ENCODE data around the gene UBQLN2. TPM values are rescaled to one million over a fixed set of nuclear protein-coding genes. Genes with fewer than 3 reads are reported as not detected.
"Not testable (repeated sequence)": the region's sequence is repeated elsewhere in the genome, so short reads cannot be mapped to it uniquely, and the experiment has no call there.

Gene UBQLN2
- total RNA-seq, result 11.6 TPM

DNA sequence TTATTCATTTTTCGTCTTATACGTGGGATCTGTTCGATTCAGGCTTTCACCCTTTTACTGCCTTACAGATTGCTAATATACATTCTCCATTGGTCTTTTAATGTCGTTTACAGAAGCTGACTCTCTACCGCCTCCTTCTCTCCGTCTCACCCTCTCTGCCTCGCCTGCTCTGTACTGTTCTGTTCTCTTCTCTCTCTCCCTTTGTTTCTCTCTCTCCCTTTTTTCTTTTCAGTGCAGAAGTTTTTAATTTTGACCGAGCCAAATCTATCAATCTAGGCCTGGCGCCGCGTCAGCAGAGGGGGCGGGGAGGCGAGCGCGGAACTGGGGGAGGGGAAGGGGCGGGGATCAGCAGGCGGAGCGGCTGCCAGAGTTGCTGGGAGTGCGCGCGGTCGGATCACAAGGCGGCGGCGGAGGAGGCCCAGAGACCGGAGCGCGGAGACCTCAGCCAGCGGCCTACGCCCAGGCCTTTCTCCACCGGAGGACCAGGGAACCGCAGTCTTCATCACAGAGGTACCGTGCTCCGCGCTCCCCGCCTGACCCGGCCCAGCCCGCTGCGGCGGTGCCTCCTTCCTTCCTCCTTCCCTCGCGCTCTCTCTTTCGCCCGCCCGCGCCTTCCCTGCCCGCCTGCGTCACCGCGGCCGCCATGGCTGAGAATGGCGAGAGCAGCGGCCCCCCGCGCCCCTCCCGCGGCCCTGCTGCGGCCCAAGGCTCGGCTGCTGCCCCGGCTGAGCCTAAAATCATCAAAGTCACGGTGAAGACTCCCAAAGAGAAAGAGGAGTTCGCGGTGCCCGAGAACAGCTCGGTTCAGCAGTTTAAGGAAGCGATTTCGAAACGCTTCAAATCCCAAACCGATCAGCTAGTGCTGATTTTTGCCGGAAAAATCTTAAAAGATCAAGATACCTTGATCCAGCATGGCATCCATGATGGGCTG is at the start of gene UBQLN2:
Gene UBQLN2 (plus strand): TSS at position 397 of the 931 bp plus-strand sequence. CDS start 247 bp downstream, at position 644.
- peak; percentile 84 for DNase-seq (ENCODE audit: low spot score)
- peak; percentile 95 for ATAC-seq

- ATAC-seq (no peak), DNase-seq (ENCODE audit: low spot score) (no peak)
Observed at GRCh38 chrX:56519642-56520041, 43.8 kb upstream of the UBQLN2 start.

DNA sequence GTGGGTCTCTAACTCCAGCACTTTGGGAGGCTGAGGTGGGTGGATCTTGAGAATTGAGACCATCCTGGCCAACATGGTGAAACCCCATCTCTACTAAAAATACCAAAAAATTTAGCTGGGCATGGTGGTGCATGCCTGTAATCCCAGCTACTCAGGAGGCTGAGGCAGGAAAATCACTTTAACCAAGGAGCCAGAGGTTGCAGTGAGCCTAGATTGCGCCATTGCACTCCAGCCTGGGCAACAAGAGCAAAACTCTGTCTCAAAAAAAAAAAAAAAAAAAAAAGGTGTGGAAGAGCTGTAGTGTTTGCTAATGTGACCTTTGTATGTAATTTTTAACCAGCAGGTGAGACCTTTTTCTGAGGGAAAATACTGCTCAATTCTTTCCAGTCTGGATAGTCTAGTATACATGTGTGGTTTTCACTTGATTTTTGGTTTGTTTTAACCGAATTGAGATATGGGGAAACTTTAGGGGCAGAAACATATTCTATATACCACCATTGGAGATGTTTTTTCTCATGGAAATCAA is 33.9 kb upstream of the UBQLN2 start:
- ATAC-seq, result peak; percentile 87
- DNase-seq (ENCODE audit: low spot score), result peak; percentile 49

DNA sequence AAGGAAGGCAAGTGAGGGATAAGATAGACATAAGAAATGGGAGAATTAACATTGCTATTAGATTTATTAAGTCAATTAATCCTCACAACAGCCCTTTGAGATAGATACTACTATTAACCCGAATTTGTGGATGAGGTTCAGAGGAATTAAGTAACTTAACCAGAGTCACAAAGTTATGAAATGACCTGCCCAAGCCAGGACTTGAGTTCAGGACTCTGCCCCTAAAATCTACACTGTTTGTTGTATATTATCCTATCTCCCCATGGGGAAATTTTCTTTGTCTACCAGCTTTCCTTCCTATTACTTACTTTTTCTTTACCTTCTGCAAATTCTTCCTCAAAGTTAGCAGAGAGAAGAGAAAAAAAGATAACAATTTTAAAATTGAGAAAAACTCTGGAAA is 33.4 kb upstream of the UBQLN2 start:
- no peak for DNase-seq (ENCODE audit: low spot score)
- peak; percentile 69 for ATAC-seq

DNA sequence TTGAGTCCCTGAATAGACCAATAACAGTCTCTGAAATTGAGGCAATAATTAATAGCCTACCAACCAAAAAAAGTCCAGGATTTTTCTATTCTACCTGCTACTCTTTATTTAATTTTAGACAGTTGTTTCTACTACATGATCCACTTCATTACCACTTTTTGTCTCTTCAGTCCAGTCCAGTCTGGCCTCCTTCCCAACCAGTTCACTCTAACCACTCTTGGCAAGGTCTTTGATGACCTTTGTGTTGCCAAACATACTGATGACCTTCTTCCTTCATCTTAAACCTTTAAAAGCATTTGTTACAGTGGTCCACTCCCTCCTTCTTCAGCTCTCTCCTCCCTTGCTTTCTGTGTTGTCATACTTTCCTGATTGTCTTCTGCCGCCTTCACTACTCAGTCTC is 12.8 kb upstream of the UBQLN2 start:
- ATAC-seq, result peak; percentile 76
- peak; percentile 42 for DNase-seq (ENCODE audit: low spot score)

GRCh38 chrX:56554870-56555269 is 8.6 kb upstream of the UBQLN2 start:
- DNase-seq (ENCODE audit: low spot score) (peak; percentile 47), ATAC-seq (peak; percentile 91)

DNA sequence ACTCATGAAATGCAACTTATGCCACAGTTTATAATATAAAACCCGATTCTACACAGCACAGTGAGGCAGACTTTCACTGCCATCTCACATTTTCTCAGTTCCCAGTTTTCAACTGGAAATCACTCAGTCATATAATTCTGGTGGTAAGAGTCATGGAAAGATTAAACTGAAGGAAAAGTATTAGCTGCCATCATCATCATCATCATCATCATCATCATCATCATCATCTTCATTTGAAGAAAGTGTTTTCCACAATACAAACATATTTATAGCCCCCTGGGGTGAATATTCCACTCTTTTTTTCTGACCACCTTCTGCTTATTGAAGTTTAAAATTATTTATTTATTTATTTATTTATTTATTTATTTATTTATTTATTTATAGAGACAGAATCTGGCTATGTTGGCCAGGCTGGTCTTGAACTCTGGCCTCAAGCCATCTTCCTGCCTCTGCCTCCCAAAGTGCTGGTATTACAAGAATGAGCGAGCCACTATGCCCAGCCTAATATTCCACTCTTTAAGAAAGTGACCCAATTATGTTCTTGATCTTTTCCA is 6.0 kb upstream of the UBQLN2 start:
- ATAC-seq (no peak), DNase-seq (ENCODE audit: low spot score) (no peak)

GRCh38 chrX:56564164-56564885 is 898 bp downstream of the UBQLN2 start:
- ATAC-seq, result peak; percentile 38
- peak; percentile 45 for DNase-seq (ENCODE audit: low spot score)

GRCh38 chrX:56564921-56565840 is 1.8 kb downstream of the UBQLN2 start:
- ATAC-seq (no peak), DNase-seq (ENCODE audit: low spot score) (no peak)

GRCh38 chrX:56569378-56570057 is 6.1 kb downstream of the UBQLN2 start:
- DNase-seq (ENCODE audit: low spot score) (no peak), ATAC-seq (no peak)

DNA sequence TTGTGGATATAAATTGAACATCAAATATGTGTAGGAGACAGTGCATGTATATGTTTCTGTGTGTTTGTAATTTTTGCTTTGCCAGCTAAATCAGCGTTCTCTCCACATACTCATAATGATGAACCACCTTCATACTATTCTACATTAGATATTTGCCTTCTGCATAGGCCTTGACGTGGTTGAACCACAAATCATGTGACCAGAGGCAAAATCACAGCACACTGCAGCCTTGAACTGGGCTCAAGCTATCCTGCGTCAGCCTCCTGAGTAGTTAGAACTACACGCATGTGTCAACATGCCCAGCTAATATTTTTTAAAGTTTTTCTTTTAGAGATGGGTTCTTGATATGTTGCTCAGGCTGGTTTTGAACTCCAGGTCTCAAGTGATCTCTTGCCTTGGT is 9.5 kb downstream of the UBQLN2 start:
- no peak for ATAC-seq
- no peak for DNase-seq (ENCODE audit: low spot score)

- no peak for ATAC-seq
- DNase-seq (ENCODE audit: low spot score), result no peak
Observed at GRCh38 chrX:56574861-56575260, 11.4 kb downstream of the UBQLN2 start.

DNA sequence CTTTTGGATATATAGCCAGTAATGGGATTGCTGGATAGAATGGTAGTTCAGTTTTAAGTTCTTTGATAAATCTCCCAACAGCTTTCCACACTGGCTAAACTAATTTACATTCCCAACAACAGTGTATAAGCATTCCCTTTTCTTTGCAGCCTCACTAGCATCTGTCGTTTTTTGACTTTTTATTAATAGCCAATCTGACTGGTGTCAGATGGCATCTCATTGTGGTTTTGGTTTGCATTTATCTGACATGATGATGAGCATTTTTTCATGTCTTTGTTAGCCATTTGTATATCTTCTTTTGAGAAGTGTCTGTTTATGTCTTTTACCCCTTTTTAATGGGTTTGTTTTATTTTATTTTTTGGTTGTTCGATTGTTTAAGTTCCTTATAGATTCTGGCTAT is 13.3 kb downstream of the UBQLN2 start:
- no peak for ATAC-seq
- DNase-seq (ENCODE audit: low spot score), result no peak

- ATAC-seq, result no peak
- DNase-seq (ENCODE audit: low spot score), result no peak
Observed at GRCh38 chrX:56588397-56589188, 25.2 kb downstream of the UBQLN2 start.

GRCh38 chrX:56591830-56592229 is 28.4 kb downstream of the UBQLN2 start:
- DNase-seq (ENCODE audit: low spot score); ATAC-seq: not testable (repeated sequence)

DNA sequence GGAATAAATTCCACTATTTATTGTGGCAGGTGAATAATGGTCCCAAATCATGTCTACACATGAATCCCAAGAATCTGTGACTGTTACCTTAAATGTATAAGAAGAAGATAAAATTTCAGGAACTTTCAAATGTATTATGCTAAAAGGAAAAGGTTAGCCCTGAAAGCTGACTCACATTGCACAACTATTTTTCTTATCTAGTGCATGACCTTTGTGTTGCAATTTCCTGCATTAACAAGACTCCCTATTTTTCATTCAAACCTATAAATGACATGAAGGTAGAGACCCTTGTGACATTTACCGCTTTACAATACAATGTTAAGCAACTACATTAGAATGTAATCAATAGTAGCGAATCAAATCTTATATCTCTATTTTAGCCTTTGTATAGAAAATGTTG is 36.7 kb downstream of the UBQLN2 start:
- DNase-seq (ENCODE audit: low spot score), result no peak
- ATAC-seq, result peak; percentile 34

DNA sequence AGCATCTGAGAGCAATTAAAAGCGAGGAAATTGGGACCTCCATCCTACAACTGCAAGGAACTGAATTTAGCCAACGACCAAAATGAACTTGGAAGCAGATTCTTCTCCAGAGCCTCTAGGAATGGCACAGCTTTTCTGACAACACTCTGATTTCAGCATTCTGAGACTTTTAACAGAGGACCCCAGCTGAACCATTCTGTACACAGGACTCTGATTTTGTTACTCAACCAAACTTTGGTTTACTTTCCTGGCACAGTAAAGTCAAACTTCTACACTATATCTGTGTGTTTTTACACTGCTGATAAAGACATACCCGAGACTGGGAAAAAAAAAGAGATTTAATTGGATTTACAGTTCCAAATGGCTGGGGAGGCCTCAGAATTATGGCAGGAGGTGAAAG is 37.6 kb downstream of the UBQLN2 start:
- DNase-seq (ENCODE audit: low spot score) (no peak), ATAC-seq (peak; percentile 90)

GRCh38 chrX:56615282-56615681 is 51.9 kb downstream of the UBQLN2 start:
- no peak for ATAC-seq

More at GRCh38 chrX:56615282-56615681, 51.9 kb downstream of the UBQLN2 start:
- DNase-seq (ENCODE audit: low spot score), result no peak

All from left lobe of liver (tissue), 2 donors.